H1 (cell line): ENCODE results near the gene LIPT2. TPM values are rescaled to one million over a fixed set of nuclear protein-coding genes. Genes with fewer than 3 reads are reported as not detected.

Experiments
- CTCF ChIA-PET: fragments of 300-600 bp; sonication (Branson Sonifier 250); formaldehyde crosslinking; loops from one replicate; lab custom pipeline; 2021; ENCODE audit not compliant: partially characterized antibody; lab: Charles Lee
- POLR2A ChIA-PET: fragments of 300-600 bp; sonication (Branson Sonifier 250); formaldehyde crosslinking; loops from one replicate; lab custom pipeline; 2021; ENCODE audit warnings: inconsistent platforms; ENCODE audit not compliant: partially characterized antibody; lab: Charles Lee
- DNase-seq, 2 experiments: peaks; one replicate each; pipeline versions ENCODE4 v3.0.0 to v3.0.0-alpha.2; 2010 to 2022; ENCODE audit warnings: low spot score in 2 of 2, low read depth in 1 of 2, mixed read lengths in 1 of 2
- FAIRE-seq: peaks from 2 replicates; lab custom pipeline; 2011; peaks lifted over from hg19 to GRCh38; lab: Jason Lieb, UNC
- H2AFZ ChIP-seq: 2 replicates; pipeline ENCODE4 v1.8.1; 2012; ENCODE audit warnings: low read length, inconsistent platforms
- H2AK5ac ChIP-seq: 2 replicates; pipeline ENCODE4 v1.6.1; 2013; ENCODE audit warnings: low read depth, low read length
- H2BK120ac ChIP-seq: replicated peaks from 2 replicates; pipeline ENCODE3; 2013; ENCODE audit warnings: low read depth, low read length, inconsistent platforms
- H2BK12ac ChIP-seq: 2 replicates; pipeline ENCODE4 v1.6.1; 2013; ENCODE audit warnings: low read depth, low read length
- H2BK15ac ChIP-seq: 2 replicates; pipeline ENCODE4 v1.6.1; 2013; ENCODE audit warnings: low read length
- H2BK20ac ChIP-seq: 2 replicates; pipeline ENCODE4 v1.6.1; 2013; ENCODE audit warnings: low read length
- H2BK5ac ChIP-seq: 2 replicates; pipeline ENCODE4 v1.6.1; 2013; ENCODE audit warnings: low read depth, low read length
- H3K14ac ChIP-seq: 2 replicates; pipeline ENCODE4 v1.6.1; 2013; ENCODE audit warnings: inconsistent platforms; ENCODE audit not compliant: insufficient read length
- H3K18ac ChIP-seq: 2 replicates; pipeline ENCODE4 v1.6.1; 2013; ENCODE audit warnings: low read length; ENCODE audit errors: extremely low read depth
- H3K23ac ChIP-seq: 2 replicates; pipeline ENCODE4 v1.6.1; 2013; ENCODE audit warnings: inconsistent platforms; ENCODE audit not compliant: insufficient read length
- H3K23me2 ChIP-seq: 2 replicates; pipeline ENCODE4 v1.6.1; 2013; ENCODE audit warnings: low read depth, low read length
- H3K27ac ChIP-seq: 2 replicates; pipeline ENCODE4 v1.6.1; 2011; ENCODE audit warnings: low read depth, low read length, inconsistent platforms
- H3K27me3 ChIP-seq, 4 experiments: replicated peaks in 1 of 4; 1 replicate in 1 of 4; 2 replicates in 3 of 4; pipeline versions ENCODE4 v1.6.1 to v1.8.1; 2011 to 2013; ENCODE audit warnings: low read length in 3 of 4, mild to moderate bottlenecking in 3 of 4, inconsistent platforms in 2 of 4, mixed read lengths in 2 of 4, moderate library complexity in 1 of 4; ENCODE audit not compliant: control insufficient read depth in 3 of 4, insufficient read depth in 3 of 4; ENCODE audit errors: extremely low read depth in 1 of 4
- H3K36me3 ChIP-seq, 4 experiments: 2 replicates each; pipeline versions ENCODE4 v1.6.1 to v1.8.1; 2011 to 2013; ENCODE audit warnings: mild to moderate bottlenecking in 4 of 4, low read length in 3 of 4, moderate library complexity in 2 of 4, control low read depth in 1 of 4, inconsistent platforms in 1 of 4; ENCODE audit not compliant: insufficient read depth in 4 of 4, control insufficient read depth in 2 of 4
- H3K4ac ChIP-seq: replicated peaks from 2 replicates; pipeline ENCODE3; 2013; ENCODE audit warnings: low read length, low read depth, mixed read lengths, inconsistent platforms; ENCODE audit not compliant: insufficient read length
- H3K4me1 ChIP-seq, 4 experiments: replicated peaks in 1 of 4; 1 replicate in 1 of 4; 2 replicates in 3 of 4; pipeline versions ENCODE4 v1.6.1 to v1.8.1; 2011 to 2013; ENCODE audit warnings: low read length in 3 of 4, inconsistent platforms in 2 of 4, mixed read lengths in 1 of 4; ENCODE audit not compliant: insufficient read depth in 4 of 4, control insufficient read depth in 3 of 4
- H3K4me2 ChIP-seq, 2 experiments: 2 replicates each; pipeline versions ENCODE4 v1.6.1 to v1.8.1; 2011 to 2013; ENCODE audit warnings: low read depth in 2 of 2, low read length in 2 of 2, control low read depth in 1 of 2, inconsistent platforms in 1 of 2, mild to moderate bottlenecking in 1 of 2; ENCODE audit not compliant: insufficient read depth in 1 of 2
- H3K4me3 ChIP-seq, 4 experiments: fragments of 200-600, 300-600 bp in 1 of 4; sonication (generic), shearing (Covaris generic), sonication (Bioruptor Twin) in 1 of 4; 2 replicates each; pipeline versions ENCODE4 v1.5.1 to v1.8.1; 2011 to 2016; ENCODE audit warnings: low read length in 4 of 4, low read depth in 3 of 4, control low read depth in 2 of 4, inconsistent platforms in 2 of 4, mild to moderate bottlenecking in 2 of 4, mixed read lengths in 1 of 4, moderate library complexity in 1 of 4; ENCODE audit not compliant: insufficient read depth in 2 of 4; ENCODE audit errors: extremely low read depth in 1 of 4
- H3K56ac ChIP-seq: replicated peaks from 2 replicates; pipeline ENCODE3; 2013; ENCODE audit warnings: low read depth, mild to moderate bottlenecking, mixed read lengths, low read length, inconsistent platforms; ENCODE audit not compliant: insufficient read length
- H3K79me1 ChIP-seq: 2 replicates; pipeline ENCODE4 v1.6.1; 2013; ENCODE audit warnings: low read depth, low read length, control low read depth
- H3K79me2 ChIP-seq, 2 experiments: 2 replicates each; pipeline versions ENCODE4 v1.6.1 to v1.8.1; 2012 to 2013; ENCODE audit warnings: low read length in 2 of 2, mild to moderate bottlenecking in 2 of 2, inconsistent platforms in 1 of 2; ENCODE audit not compliant: insufficient read depth in 2 of 2, control insufficient read depth in 1 of 2
- H3K9ac ChIP-seq, 4 experiments: replicated peaks in 1 of 4; 1 replicate in 1 of 4; 2 replicates in 3 of 4; pipeline versions ENCODE4 v1.6.1 to v1.8.1; 2011 to 2013; ENCODE audit warnings: low read depth in 3 of 4, low read length in 3 of 4, control low read depth in 2 of 4, mild to moderate bottlenecking in 2 of 4, moderate library complexity in 2 of 4, inconsistent platforms in 1 of 4; ENCODE audit errors: extremely low read depth in 1 of 4
- H3K9me3 ChIP-seq, 2 experiments: 2 replicates each; pipeline versions ENCODE4 v1.6.1 to v1.8.1; 2012 to 2013; ENCODE audit warnings: mild to moderate bottlenecking in 2 of 2, moderate library complexity in 2 of 2, control low read depth in 1 of 2, inconsistent platforms in 1 of 2, low read depth in 1 of 2, low read length in 1 of 2, mixed read lengths in 1 of 2; ENCODE audit not compliant: insufficient read depth in 2 of 2
- H4K20me1 ChIP-seq, 2 experiments: replicated peaks in 1 of 2; 2 replicates each; pipeline versions ENCODE3 to v1.8.1; 2011 to 2013; ENCODE audit warnings: inconsistent platforms in 2 of 2, low read length in 2 of 2, mild to moderate bottlenecking in 1 of 2; ENCODE audit not compliant: insufficient read depth in 2 of 2, control insufficient read depth in 1 of 2
- H4K5ac ChIP-seq: 2 replicates; pipeline ENCODE4 v1.6.1; 2013; ENCODE audit warnings: low read length, low read depth, mixed read lengths, inconsistent platforms; ENCODE audit not compliant: insufficient read length
- H4K8ac ChIP-seq: 2 replicates; pipeline ENCODE4 v1.8.0; 2013; ENCODE audit warnings: mild to moderate bottlenecking, moderate library complexity, low read length, inconsistent platforms; ENCODE audit not compliant: insufficient read depth; ENCODE audit errors: extremely low read depth
- H4K91ac ChIP-seq: replicated peaks from 2 replicates; pipeline ENCODE3; 2013; ENCODE audit warnings: low read length, mixed read lengths, inconsistent platforms; ENCODE audit not compliant: insufficient read length
- BCL11A ChIP-seq, 2 experiments: IDR thresholded peaks; one replicate each; pipeline ENCODE4 v1.6.1; 2011; ENCODE audit warnings: low read depth in 2 of 2, low read length in 2 of 2, mild to moderate bottlenecking in 2 of 2
- BRCA1 ChIP-seq: IDR thresholded peaks from 2 replicates; pipeline ENCODE4 v1.6.1; 2012; ENCODE audit warnings: low read depth, low read length, improper control_type of control experiment
- CHD2 ChIP-seq: IDR thresholded peaks from 2 replicates; pipeline ENCODE4 v1.6.1; 2012; ENCODE audit warnings: low read length, improper control_type of control experiment
- CTBP2 ChIP-seq: IDR thresholded peaks from 2 replicates; pipeline ENCODE4 v1.7.0; 2011; ENCODE audit warnings: borderline replicate concordance, mild to moderate bottlenecking, moderate library complexity, mixed read lengths, low read length; ENCODE audit not compliant: insufficient read depth, insufficient read length
- EZH2 ChIP-seq: fragments of 200-600 bp; sonication (generic); IDR thresholded peaks from 2 replicates; pipeline ENCODE4 v1.7.1; 2012; ENCODE audit warnings: low read depth, mild to moderate bottlenecking, moderate library complexity, low read length, inconsistent platforms; ENCODE audit not compliant: severe bottlenecking
- KDM4A ChIP-seq: IDR thresholded peaks from one replicate; pipeline ENCODE4 v1.7.1; 2012; ENCODE audit warnings: low read depth, mild to moderate bottlenecking, moderate library complexity, low read length, inconsistent platforms; ENCODE audit not compliant: severe bottlenecking
- NRF1 ChIP-seq: IDR thresholded peaks from 2 replicates; pipeline ENCODE4 v1.6.1; 2011; ENCODE audit warnings: mild to moderate bottlenecking, low read depth, low read length, improper control_type of control experiment
- SIX5 ChIP-seq: IDR thresholded peaks from 2 replicates; pipeline ENCODE4 v1.6.1; 2011; ENCODE audit warnings: mild to moderate bottlenecking, low read depth, low read length
- TAF1 ChIP-seq: IDR thresholded peaks from 2 replicates; pipeline ENCODE4 v1.6.1; 2011; ENCODE audit warnings: mild to moderate bottlenecking, low read depth, low read length
- polyA plus RNA-seq, 7 experiments: library from polyadenylated mRNA; depleted of rRNA in 3 of 7; stranded (reverse) in 5 of 7; unstranded in 2 of 7; fragments of >200 nt in 5 of 7; fragments of 200-250 nt in 2 of 7; gene quantifications; 1 replicate in 5 of 7; 2 replicates in 1 of 7; 4 replicates in 1 of 7; pipeline versions ENCODE4 v1.2.1 to v1.2.3, GENCODE V29; 2011 to 2013; ENCODE audit warnings: missing spikeins in 2 of 7, mixed read lengths in 2 of 7
- total RNA-seq: library from RNA; stranded (reverse); fragmentation: NEBNext Ultra II Directional; extraction: Animal tissue kit (Norgen Biotek cat#: 25700); gene quantifications from 2 replicates; pipeline ENCODE4 v1.2.1, GENCODE V29; 2021

Gene LIPT2
- total and polyA plus RNA-seq, 2 of the 8 experiments (the other 6 are each of a cell fraction or from before 2014, with no cell fraction given): 6.4 to 16.7 TPM

DNA sequence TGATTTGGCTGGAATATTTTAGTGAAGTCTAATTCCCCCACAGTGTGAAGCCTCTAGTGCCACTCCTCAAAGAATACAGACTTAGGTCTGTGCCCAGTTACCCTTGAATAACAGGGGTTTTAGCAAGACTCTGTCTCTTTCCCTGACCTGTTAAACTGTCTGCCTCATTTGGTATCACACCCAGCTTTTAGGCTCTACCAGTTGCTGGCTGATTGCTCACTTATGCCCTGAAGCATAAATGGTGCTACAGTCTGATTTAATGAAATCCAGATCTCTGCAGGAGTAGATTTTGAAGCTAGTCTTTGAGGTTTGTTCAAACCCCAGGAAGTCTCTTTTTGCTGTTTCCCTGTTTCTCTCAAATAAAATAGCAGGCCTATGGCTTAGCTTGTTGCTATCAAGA is 45.2 kb upstream of the LIPT2 start:
- Histone ChIP-seq H3K14ac (no peak overlapping the region), H3K4me2 (no peak overlapping the region), H3K79me1 (no peaks in the 10 kb centered on the region), H2BK15ac (no peak overlapping the region), H3K9me3 (peaks cover 11 to 19% of the 10 kb centered on the region in 2 experiments), H4K8ac (no peak overlapping the region), H2BK20ac (no peak overlapping the region), H3K36me3 (no peaks in the 10 kb centered on the region), H2AK5ac (no peak overlapping the region), H2BK120ac (no peak overlapping the region), H3K79me2 (no peaks in the 10 kb centered on the region), H4K5ac (no peak overlapping the region), H3K4me3 (no peak overlapping the region), H3K27ac (no peak overlapping the region), H2BK12ac (no peak overlapping the region), H3K23me2 (no peaks in the 10 kb centered on the region), H3K9ac (no peak overlapping the region), H2BK5ac (no peak overlapping the region), H3K23ac (no peak overlapping the region), H3K27me3 (no peaks in the 10 kb centered on the region), H3K4me1 (no peaks in the 10 kb centered on the region), H3K56ac (no peak overlapping the region), H4K91ac (no peak overlapping the region), H3K18ac (no peak overlapping the region), H3K4ac (no peak overlapping the region), H4K20me1 (no peaks in the 10 kb centered on the region), H2AFZ (no peak overlapping the region)
- no peak for TF ChIP-seq BRCA1
- no peak for TF ChIP-seq EZH2
- no peak for TF ChIP-seq CHD2
- no peak for TF ChIP-seq NRF1
- TF ChIP-seq SIX5: no peak
- TF ChIP-seq KDM4A: no peak
- no peak for TF ChIP-seq BCL11A (IDR thresholded peaks at IDR 0.05; ENCODE audit: low read depth in 2 of 2, low read length in 2 of 2)
- TF ChIP-seq TAF1: no peak
- TF ChIP-seq CTBP2: no peak
- POLR2A ChIA-PET: no interaction called here
- FAIRE-seq: no peak
- no peak for DNase-seq
- CTCF ChIA-PET: interaction anchor here (0.7 to 1.3 kb wide), 4 partner anchors 15 to 89 kb away, joined by 3 to 5 read pairs (median 4); no protein-coding TSS in a partner anchor
